Suppressor macrophage treated with lipopolysaccharide for 4 hours (primary cell): ENCODE data around the gene TBC1D10A.

ENCODE experiments used
- DNase-seq: peaks from one replicate; pipeline ENCODE4 v3.0.0-alpha.2; 2020

Gene TBC1D10A

DNA sequence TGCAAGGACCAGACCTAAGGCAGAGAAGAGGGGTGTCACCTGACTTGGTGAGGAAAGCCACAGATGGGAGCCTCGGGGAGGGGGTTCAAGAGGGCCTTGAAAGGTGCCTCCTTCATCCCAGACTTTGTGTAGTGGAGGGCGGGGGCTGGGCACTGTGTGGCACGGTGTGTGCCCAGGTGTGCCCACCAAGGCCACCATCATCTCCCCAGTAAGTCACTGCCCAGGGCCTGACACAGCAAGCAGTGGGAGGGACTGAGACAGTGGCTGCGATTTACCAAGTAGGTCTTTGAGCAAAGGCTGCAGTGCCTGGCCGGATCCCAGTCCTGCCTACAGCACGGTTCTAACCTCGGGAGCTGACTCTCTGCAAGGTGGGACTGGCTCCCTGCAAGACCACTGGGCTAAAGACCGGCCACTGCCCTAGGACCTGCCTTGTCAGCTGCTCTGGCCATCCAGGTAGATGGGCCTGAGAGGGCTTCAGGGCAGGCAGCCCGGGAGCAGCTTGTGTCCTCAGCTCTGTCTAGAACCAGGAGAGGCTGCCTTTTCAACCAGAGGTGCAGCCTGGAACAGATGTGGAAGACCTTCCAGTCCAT is 61.5 kb downstream of the TBC1D10A start:
- DNase-seq, result no peak

DNA sequence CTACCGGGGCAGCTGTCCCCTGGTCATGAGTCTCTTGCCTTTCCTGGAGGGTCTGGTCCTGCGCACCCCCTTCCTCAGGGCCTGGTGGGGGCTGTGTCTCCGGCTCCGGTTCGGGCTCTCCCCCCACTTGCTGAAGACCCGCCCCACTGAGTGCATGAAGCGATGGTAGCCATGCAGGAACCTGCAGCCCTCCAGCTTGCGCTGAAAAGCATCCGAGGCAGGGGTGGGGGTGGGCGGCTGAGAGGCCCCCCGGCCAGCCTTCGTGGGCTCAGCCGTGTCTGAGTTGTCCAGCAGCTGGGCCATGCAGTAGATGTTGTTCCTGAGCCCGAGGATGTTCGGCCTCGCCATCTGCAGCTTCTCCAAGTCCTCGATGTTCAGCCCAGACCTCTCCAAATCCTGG is 62.9 kb downstream of the TBC1D10A start:
- no peak for DNase-seq

DNA sequence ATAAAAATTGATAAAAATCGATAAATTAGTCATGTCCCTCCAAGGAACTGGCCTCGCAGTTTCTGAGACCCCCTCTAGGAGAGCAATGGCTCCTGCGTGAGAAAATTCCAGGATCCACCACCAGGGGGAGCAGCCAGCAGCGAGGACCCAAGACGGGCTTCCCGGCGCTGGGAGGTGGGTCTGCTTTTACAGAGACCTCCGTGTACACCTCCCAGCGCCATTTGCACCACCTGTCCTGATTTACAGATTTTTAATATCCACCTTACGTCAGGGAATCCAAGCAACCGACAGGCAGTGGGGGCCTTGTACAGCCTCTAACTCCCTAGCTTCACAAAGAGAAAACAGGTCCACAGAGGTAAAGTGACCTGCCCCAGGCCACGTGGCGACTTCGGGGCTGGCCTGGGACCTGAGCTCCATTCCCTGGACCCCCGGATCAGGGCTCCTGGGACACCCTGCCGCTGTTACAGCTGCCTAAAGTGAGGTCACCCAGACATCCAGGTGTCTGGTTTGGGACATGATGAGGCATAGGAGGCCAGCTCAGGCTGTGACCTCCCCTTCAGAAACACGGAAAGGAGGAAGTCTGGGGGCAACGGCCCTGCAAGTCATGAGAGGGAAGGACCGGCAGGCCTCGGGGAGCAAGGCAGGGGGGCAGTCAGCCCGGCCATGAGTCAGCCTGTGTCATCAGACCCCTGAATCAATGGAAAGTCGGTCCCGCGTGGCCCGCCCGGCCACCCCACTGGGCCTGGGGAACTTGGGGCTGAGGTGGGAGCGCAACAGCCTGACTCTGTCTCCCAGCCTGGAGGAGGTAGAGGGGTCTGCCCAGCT is 63.6 kb downstream of the TBC1D10A start:
- DNase-seq, result peak; percentile 83

DNA sequence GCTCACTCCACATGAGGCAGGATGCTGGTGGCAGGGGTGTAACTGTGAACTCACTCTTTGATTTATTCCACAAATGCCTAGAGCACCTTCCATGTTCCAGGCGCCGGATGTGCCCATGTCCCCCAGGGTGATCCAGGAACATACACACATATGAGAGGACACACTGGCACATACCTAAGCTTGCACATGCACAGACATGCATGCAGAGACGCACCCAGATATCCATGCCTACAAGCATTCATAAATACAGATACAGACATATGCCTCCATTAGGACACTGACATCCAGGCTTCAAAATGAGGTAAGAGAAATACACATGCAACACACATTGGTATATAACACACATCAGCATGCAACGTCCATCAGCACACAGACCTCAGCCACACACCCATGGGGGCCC is 64.6 kb downstream of the TBC1D10A start:
- DNase-seq, result no peak

DNA sequence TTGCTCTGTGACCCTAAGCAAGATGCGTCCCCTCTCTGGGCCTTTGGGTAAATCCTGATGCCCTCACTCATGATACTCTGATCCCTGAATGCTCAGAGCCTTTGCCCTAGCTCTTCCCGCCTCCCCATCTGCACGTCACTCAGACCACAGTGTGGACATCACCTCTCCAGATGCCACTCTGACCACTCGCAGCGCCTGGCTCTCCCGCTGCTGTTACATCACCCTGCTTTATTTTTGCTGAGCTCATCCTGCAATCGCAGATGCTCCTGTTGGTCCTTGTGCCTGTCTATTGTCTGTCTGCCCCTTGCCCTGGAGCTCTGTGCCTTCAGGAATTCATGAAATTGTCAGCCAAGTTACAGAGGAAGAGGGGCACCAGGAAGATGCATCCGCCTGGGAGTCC is 65.6 kb downstream of the TBC1D10A start:
- peak; percentile 62 for DNase-seq

DNA sequence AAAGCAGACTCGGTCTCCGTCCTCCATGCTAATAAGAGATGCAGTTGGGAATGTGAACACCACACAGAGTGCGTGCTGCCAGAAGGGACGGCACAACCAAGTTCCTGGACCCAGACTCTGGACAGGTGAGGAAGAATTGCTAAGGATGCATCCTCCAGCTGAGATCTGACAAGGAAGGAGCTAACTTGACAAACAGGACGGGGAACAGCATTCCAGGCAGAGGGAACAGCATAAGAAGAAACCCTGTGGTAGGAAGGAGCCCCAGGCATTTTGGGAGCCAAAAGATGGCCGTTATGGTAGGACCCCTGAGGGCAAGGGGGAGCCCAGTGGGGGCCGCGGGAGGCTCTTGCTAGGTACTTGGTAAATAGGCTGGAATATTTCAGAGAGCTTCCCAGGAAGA is 66.1 kb downstream of the TBC1D10A start:
- DNase-seq, result no peak

DNA sequence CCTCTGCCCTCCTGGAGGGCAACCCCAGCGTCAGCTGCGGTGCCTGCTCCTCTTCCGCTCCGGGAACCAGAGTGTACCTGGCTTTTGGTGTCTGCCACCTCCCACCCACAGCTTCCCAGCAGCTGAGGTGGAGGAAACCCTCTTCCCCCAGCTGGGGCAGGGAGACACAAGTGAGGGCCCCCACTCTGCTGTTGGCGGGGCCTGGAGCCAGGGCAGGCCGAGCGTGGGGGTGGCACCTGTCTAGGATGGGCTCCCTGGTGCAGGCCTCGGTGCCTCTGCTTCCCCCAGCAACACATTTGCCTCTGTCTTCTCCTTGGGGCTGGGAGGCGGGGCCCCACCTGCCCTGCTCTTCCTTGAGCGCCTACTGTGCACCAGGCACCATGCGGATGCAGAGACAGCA is 66.5 kb downstream of the TBC1D10A start:
- DNase-seq, result no peak

DNA sequence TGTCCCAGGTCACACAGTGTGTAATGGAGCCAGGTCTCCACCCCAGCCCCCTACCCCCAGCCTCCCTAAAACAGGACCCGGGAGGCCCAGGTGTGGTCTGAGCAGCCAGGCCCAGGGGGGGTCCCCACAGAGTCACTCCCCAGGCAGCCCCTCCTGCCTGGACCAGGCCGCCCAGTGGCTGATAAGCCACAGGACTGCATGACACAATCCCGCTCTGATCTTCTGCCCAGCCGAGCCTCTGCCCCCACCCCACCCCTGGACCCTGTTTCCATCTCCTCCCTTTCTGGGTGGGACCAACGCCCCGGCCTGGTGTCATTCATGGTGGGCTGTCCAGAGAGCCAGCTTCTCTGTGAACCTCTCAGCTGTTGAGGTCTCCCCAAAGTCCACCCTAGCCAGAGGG is 72.4 kb downstream of the TBC1D10A start:
- no peak for DNase-seq

DNA sequence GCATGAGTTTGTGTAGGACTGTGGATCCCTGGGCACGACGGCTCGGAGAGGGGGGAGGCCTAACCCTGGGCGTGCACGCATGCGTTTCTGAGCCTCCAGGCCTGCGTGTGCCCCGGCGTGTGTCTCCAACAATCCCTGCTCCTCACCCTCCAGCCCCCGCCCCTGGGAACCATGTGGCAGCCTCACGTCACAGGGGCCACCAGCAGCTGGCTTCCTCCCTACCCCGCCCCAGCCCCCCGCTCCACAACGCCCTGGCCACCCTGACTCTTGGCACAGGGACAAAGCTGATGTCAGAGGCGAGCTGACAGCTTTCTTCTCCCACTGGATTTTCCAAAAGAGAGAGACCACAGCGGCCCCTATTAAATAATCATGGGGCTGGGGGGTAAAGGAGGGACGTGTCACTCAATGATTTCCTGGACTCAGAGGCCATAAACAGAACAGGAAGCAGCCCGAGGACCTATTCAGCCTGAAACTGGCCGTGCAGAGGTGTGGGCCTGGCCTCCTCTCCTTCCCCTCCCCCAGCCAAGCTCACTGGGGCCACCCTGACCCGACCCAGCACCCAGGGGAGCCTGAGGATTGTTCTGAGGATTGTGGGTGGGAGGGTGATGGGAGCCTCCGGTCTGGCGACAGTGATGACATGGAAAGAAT is 73.4 kb downstream of the TBC1D10A start:
- peak; percentile 42 for DNase-seq

DNA sequence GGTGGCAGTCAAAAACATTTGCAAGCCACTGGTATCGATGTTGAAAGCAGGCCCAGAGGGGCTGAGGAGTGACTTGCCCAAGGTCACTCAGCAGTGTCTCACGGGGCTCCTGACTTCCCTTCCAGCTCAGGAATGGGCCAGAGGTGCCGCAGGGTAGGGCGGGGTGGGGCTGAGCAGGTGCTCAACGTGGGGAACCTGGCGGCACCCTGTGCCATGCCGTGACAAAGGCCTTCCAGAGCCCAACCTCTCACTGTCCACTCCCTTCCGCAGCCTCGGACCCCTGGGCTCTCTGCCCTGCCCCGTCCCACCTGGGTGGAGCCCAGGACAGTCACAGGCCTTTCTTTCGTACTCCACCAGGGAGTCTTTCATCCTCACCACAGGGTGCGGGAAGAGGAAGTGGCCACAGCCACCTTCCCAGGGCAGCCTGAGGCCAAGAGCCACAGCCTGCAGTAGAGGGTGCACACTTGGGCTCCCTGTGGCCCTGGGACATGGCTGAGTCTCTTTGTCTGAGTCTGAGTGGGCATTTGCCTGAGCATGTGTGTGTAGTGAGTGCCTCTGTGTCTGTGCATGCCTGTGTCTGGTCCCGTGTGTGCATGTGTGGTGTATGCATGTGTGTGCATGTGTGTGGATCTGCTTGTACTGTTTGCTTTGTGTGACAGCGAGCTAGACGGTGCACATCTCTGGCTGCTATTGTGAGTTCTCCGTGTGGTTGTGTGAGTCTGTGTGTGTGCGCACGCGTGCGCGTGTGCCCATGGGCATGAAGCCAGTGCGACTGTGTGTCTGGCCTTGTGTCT is 74.1 kb downstream of the TBC1D10A start:
- no peak for DNase-seq

DNA sequence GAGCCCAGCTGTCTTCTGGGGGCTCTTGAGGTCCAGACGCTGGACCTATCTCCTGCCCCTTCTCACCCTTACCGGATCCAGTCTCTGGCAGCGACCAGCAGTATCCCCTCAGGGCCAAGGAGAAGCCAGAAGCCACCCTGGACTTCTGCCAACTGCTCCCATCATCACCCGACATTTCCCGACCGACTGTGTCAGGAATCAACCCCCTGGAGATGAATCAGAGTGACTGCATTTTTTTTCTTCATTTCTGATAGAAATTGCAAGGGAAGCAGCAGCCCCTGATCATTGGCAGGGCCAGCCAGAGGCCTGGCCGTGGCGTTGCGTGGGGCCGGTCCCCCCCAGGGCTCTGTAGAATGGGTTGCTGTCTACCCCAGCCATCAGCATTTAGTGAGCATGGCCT is 75.0 kb downstream of the TBC1D10A start:
- DNase-seq, result no peak

DNA sequence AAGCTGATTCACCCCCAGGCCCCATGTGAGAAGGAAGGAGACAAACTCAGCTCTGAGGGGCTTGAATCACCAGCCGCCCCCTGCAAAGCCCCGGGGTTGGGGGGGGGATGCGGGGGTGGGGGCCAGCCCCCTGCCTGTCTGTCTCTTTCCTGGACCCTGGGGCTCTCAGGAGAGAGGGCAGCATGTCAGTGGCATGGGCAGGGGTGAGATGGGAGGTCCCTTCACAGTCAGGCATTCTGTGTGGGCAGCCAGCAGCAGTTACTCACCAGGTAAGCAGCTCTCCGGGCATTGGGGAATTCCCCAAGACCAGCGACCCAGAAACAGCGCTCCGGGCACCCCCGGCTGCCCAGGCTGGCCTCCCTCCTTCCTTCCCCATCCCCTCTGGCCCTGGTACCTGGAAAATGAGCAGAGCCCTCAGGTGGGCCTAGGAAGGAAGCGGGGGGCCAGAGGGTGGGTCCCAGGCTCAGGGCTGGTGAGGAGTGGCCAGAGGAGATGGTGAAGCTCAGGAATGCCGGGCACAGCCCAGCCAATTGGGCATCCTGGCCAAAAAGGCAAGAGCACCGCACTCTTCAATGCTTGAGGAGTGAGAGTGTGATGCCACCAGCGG is 76.0 kb downstream of the TBC1D10A start:
- DNase-seq, result no peak

DNA sequence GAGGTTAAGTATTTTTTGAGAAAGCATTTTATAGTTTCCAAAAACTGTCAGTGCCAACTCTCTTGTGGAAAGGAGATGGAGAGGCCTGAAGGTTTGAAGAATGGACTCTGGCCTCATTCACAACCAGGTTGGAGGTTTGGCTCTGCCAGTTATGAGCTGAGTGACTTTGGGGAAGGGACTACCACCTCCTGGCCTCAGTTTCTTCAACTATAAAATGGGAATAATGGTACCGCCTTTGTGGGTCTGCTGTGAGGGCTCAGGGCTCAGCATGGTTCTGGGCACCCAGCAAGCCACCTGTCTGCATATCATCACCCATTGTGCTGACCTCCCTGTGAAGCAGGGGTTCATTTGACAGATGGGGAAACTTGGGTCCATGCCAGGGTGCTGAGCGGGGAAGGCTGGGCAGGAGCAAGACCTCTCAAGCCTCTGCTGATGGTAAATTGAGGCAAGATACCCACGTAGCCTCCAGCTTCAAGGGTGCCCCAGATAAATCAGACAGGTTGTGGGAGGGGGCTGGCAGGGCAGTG is 76.6 kb downstream of the TBC1D10A start:
- no peak for DNase-seq

DNA sequence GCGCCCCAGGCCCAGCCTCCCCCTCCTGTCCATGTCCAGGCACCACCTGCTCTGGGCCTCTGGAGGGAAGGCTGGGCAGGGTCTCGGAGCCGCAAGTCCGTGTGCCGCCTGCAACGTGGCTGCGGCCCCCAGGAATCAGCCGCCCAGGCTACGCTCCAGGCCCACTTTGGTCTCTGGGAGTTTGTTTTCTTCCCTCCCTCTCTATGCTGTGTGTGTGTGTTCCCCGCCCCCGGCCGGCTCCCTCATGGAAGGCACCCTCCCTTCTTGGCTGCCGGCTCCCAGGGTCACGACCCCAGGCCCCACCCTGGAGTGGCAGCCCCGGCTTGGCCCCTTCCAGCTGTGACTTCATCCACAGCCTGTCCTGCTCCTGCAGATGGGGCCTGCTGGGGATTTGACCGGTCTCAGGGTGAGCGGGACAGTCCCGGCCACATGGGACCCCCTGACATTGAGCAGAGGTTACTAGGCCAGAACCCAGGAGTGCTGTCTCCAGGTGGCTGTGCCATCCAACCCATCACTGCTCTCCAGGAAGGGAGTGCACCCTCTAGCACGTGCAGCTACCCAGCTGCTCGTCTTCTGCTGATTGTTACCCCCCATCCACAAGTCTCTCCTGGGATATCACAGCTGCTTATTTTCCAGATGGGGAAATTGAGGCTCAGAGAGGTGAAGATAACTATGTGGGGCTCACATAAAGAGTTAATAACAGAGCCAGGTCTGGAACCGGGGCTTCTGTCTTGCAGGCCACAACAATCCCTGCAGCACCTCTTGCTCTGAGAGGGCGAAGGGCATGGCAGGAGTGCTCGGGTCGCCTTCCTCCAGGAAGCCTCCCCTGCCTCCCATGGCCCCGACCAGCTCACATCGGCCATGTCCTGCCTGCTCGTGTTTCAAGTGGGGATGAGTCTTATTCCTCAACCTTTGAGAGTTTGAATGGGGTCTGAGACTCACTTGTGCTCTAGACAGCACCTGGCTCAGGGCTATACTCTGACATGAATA is 77.4 kb downstream of the TBC1D10A start:
- no peak for DNase-seq

DNA sequence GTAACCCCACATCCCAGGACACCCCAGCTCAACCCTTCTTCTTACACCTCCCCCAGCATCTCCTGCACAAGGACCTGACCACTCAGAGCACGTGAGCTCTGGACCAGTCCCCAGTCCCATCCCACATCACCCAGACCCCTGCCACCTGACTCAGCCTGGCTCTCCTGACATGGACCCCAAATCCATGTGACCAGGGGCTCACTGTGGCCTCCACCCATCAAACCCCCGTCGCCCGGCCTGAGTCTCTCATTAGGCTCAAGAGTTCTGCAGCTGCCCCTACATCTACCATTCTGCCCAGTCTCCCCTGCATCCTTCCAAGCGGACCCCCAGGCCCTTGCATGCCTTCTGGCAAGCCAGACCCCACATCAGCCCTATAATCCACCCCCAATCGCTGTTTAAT is 78.3 kb downstream of the TBC1D10A start:
- no peak for DNase-seq

DNA sequence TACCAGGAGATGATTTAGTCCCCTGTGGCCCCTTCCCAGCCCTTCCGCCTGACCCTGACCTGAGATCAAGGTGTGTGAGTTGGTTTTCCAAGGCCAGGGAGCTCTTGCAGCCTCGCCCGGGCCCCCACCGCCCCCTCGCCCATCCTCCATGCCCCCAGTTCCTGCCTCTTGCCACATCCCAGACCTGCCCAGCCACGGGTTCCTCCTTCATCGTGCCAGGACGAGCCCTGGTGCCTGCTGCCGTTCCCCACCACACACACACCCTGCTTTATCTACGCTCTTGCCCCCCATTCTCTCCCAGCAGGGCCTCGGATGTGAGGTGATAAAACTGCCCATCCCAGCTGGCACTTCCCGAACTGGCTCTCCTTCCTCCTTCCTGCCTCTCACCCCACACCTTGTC is 78.8 kb downstream of the TBC1D10A start:
- no peak for DNase-seq

DNA sequence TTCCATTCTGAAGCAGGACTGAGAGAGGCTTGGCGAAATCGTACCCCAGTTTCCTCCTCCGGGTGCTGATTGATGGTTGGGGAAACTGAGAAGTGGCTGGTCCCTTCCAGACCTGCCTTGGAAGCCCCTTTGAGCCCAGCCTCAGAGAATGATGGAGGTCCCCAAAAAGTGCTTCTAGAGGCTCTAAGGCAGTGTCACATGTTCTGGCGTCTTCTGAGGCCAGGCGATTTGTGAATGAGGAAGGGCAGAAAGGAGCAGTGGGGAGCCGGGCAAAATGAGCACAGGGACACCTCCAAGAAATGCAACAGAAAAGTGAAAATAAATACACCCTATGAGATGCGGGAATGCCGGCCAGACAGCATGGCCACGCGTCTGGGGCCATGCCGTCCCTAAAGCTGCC is 79.2 kb downstream of the TBC1D10A start:
- no peak for DNase-seq

DNA sequence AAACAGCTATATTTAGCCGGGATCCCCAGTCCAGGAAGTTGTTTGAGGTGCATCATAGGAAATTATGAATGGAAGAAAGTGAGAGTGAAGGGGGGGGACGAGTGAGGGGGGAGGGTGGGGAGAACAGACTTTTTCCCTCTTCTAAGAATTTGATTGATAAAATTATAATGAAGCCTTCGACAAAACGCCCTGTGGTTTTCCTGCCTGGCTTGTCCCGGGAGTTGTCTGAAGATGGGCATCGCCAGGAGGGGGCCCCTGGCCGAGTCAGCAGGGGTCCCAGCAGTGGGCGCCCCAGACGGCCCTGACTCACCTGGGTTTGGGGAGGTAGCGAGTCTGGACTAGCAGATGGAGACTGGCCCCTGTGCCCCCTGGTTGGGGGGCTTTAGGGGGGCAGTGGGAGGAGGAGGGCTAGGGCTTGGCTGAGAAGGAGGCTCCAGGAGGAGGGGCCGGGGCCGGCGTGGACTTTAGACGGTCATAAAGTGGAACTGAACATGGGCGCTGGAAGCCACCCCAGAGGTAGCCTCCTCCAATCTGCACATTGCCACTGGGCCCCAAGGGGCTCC is 79.8 kb downstream of the TBC1D10A start:
- peak; percentile 66 for DNase-seq

DNA sequence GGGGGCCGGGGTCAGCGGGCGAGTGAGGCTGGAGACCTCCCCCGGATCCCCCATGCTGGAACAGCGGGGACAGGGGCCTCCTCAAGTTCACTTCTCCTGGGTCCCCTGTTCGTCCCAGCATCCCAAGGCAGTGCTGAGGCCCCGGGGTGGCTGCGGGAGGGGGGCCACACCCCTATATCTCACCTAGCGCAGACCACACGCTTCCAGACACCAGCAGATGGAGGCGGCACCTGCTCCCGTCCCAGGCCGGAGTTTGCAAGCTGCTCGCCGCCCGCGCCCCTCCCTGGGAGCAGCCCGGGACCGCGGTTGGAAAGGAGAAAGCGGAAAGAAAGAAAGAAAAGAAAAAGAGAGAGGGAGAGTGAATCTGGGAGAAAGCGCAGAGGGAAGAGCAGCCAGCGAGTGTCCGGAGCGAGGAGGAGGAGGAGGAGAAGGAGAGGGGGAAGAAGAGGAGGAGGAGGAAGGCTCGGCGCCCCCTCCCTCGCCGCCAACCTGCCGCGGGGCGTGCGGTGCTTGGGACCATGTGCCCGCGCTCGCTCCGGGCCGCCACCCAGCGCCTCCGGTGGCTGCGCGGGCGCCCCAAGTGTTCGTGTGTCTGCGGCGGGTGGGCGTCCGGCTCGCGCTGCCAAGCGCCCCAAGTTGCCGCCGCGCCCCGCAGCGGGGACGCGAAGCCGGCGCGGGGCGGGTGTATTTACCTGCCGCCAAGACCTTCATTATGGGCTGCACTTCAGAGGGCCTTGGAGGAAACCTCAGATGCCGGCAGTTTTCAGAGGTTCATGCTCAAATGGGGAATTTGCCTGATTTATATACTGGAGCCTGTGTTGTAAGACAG is 80.5 kb downstream of the TBC1D10A start, which contains the start of gene LIF:
LIF (minus strand) TSS at position 775 of the 829 bp plus-strand sequence; CDS start at position 711, 64 bp downstream.
- DNase-seq, result no peak
